Gastrocnemius medialis (tissue), 4 donors: Measurements from ENCODE around the gene RNF168.

ENCODE experiments used
- POLR2A ChIP-seq, 2 donors: fragments of 450-650 bp; IDR thresholded peaks; one replicate each; pipeline ENCODE4 v1.6.1; 2017; ENCODE audit warnings: antibody characterized with exemption in 2 of 2, mild to moderate bottlenecking in 2 of 2, moderate library complexity in 2 of 2
- TF ChIP-seq, protein P1 (sequence below), 5 experiments: fragments of 450-650 bp in 3 of 5; fragments of 200-600 bp in 2 of 5; sonication (generic) in 2 of 5; IDR thresholded peaks in 4 of 5; conservative IDR thresholded peaks in 1 of 5; 1 replicate in 4 of 5; 2 replicates in 1 of 5; pipeline ENCODE4 v1.5.1; 2016 to 2019; ENCODE audit warnings: antibody characterized with exemption in 5 of 5, mild to moderate bottlenecking in 3 of 5, moderate library complexity in 3 of 5

- TF ChIP-seq, protein P1, sequence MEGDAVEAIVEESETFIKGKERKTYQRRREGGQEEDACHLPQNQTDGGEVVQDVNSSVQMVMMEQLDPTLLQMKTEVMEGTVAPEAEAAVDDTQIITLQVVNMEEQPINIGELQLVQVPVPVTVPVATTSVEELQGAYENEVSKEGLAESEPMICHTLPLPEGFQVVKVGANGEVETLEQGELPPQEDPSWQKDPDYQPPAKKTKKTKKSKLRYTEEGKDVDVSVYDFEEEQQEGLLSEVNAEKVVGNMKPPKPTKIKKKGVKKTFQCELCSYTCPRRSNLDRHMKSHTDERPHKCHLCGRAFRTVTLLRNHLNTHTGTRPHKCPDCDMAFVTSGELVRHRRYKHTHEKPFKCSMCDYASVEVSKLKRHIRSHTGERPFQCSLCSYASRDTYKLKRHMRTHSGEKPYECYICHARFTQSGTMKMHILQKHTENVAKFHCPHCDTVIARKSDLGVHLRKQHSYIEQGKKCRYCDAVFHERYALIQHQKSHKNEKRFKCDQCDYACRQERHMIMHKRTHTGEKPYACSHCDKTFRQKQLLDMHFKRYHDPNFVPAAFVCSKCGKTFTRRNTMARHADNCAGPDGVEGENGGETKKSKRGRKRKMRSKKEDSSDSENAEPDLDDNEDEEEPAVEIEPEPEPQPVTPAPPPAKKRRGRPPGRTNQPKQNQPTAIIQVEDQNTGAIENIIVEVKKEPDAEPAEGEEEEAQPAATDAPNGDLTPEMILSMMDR (IDR thresholded peaks at IDR 0.05 in 4 of 5, conservative IDR thresholded peaks at IDR 0.05 in 1 of 5) = no peak
- no peak for TF ChIP-seq POLR2A (IDR thresholded peaks at IDR 0.05)
Measured at GRCh38 chr3:196531418-196531817, 27.9 kb upstream of the RNF168 start.
